HG03460 (cell line): ENCODE data around the gene HPN.
"Not testable (repeated sequence)": the region's sequence is repeated elsewhere in the genome, so short reads cannot be mapped to it uniquely, and the experiment has no call there.

Experiments used
- ATAC-seq: cut with Tn5 transposase; IDR thresholded peaks from one replicate; pipeline ENCODE4 v1.9.1; 2021; ENCODE audit not compliant: unreplicated experiment

HPN gene

GRCh38 chr19:35042056-35042730 is 672 bp downstream of the HPN start:
- ATAC-seq = no peak

GRCh38 chr19:35042954-35043604 is 1.6 kb downstream of the HPN start:
- no peak for ATAC-seq

GRCh38 chr19:35043906-35044305 is 2.4 kb downstream of the HPN start:
- ATAC-seq = no peak

GRCh38 chr19:35044317-35045117 is 3.0 kb downstream of the HPN start:
- no peak for ATAC-seq

GRCh38 chr19:35045667-35046300 is 4.3 kb downstream of the HPN start:
- no peak for ATAC-seq

- ATAC-seq = no peak
Measured at GRCh38 chr19:35046461-35046860, 4.9 kb downstream of the HPN start.

- no peak for ATAC-seq
Measured at GRCh38 chr19:35048911-35049411, 7.4 kb downstream of the HPN start.

- no peak for ATAC-seq
Measured at GRCh38 chr19:35049456-35049855, 7.9 kb downstream of the HPN start.

GRCh38 chr19:35050662-35051061 is 9.1 kb downstream of the HPN start:
- not testable (repeated sequence) for ATAC-seq

- not testable (repeated sequence) for ATAC-seq
Measured at GRCh38 chr19:35051268-35051667, 9.7 kb downstream of the HPN start.

- ATAC-seq = no peak
Measured at GRCh38 chr19:35051796-35052195, 10.3 kb downstream of the HPN start.

- ATAC-seq = no peak
Measured at GRCh38 chr19:35052599-35053190, 11.2 kb downstream of the HPN start.

GRCh38 chr19:35053667-35054293 is 12.3 kb downstream of the HPN start:
- no peak for ATAC-seq

GRCh38 chr19:35054626-35055025 is 13.1 kb downstream of the HPN start:
- no peak for ATAC-seq

- no peak for ATAC-seq
Measured at GRCh38 chr19:35055715-35056179, 14.2 kb downstream of the HPN start.

GRCh38 chr19:35056513-35057063 is 15.1 kb downstream of the HPN start:
- no peak for ATAC-seq

GRCh38 chr19:35058370-35058769 is 16.8 kb downstream of the HPN start:
- no peak for ATAC-seq

GRCh38 chr19:35059006-35059798 is 17.7 kb downstream of the HPN start:
- ATAC-seq = no peak

- no peak for ATAC-seq
Measured at GRCh38 chr19:35059799-35060091, 18.2 kb downstream of the HPN start.
